HL-60 (cell line): Measurements from ENCODE around the gene JMJD1C.

ENCODE experiments used
- CTCF ChIP-seq: IDR thresholded peaks from one replicate; pipeline ENCODE4 v1.5.1; 2011; ENCODE audit warnings: low read length, control low read depth, inconsistent platforms; ENCODE audit not compliant: insufficient read depth
- POLR2AphosphoS5 ChIP-seq: IDR thresholded peaks from 2 replicates; pipeline ENCODE4 v1.6.1; 2012; ENCODE audit warnings: low read depth
- SPI1 ChIP-seq: IDR thresholded peaks from 2 replicates; pipeline ENCODE4 v1.6.1; 2012; ENCODE audit warnings: low read depth, mild to moderate bottlenecking, borderline replicate concordance

GRCh38 chr10:63456437-63457210, 9.2 kb downstream of the JMJD1C start:
- no peak for TF ChIP-seq CTCF
- TF ChIP-seq SPI1: no peak
- no peak for TF ChIP-seq POLR2AphosphoS5
